Fibroblast of lung (primary cell): ENCODE data around the gene PSME4. TPM values are rescaled to one million over a fixed set of nuclear protein-coding genes. Genes with fewer than 3 reads are reported as not detected.
"Not testable (repeated sequence)": the region's sequence is repeated elsewhere in the genome, so short reads cannot be mapped to it uniquely, and the experiment has no call there.

Experiments used
- DNase-seq, 2 donors: peaks; one replicate each; pipeline versions ENCODE4 v3.0.0 to v3.0.0-alpha.2; 2010; ENCODE audit warnings: low read depth in 2 of 2
- H2AFZ ChIP-seq: 2 replicates; pipeline ENCODE4 v1.5.1; 2012; ENCODE audit warnings: low read length, control low read depth, inconsistent platforms
- H3K27ac ChIP-seq: 2 replicates; pipeline ENCODE4 v1.5.1; 2011; ENCODE audit warnings: low read length, control low read depth; ENCODE audit not compliant: insufficient read depth
- H3K27me3 ChIP-seq: 2 replicates; pipeline ENCODE4 v1.5.1; 2011; ENCODE audit warnings: mild to moderate bottlenecking, low read length; ENCODE audit not compliant: control insufficient read depth, insufficient read depth
- H3K36me3 ChIP-seq: 2 replicates; pipeline ENCODE4 v1.5.1; 2011; ENCODE audit warnings: low read length; ENCODE audit not compliant: control insufficient read depth, insufficient read depth
- H3K4me1 ChIP-seq: 2 replicates; pipeline ENCODE4 v1.5.1; 2011; ENCODE audit warnings: low read length; ENCODE audit not compliant: control insufficient read depth, insufficient read depth; ENCODE audit errors: extremely low read depth
- H3K4me2 ChIP-seq: 2 replicates; pipeline ENCODE4 v1.5.1; 2011; ENCODE audit warnings: low read length, control low read depth; ENCODE audit not compliant: insufficient read depth; ENCODE audit errors: extremely low read depth
- H3K4me3 ChIP-seq, 4 experiments: fragments of 200-600 bp in 1 of 4; sonication (generic) in 1 of 4; replicated peaks in 1 of 4; 2 replicates each; pipeline ENCODE4 v1.5.1; 2011 to 2016; ENCODE audit warnings: low read length in 4 of 4, low read depth in 3 of 4, mild to moderate bottlenecking in 3 of 4, control low read depth in 2 of 4, inconsistent platforms in 1 of 4, mixed read lengths in 1 of 4; ENCODE audit not compliant: insufficient read depth in 1 of 4; ENCODE audit errors: control extremely low read depth in 1 of 4
- H3K79me2 ChIP-seq: 2 replicates; pipeline ENCODE4 v1.5.1; 2012; ENCODE audit warnings: mild to moderate bottlenecking, low read length, inconsistent platforms; ENCODE audit not compliant: control insufficient read depth, insufficient read depth
- H3K9ac ChIP-seq: 2 replicates; pipeline ENCODE4 v1.5.1; 2011; ENCODE audit warnings: mild to moderate bottlenecking, low read length, control low read depth; ENCODE audit not compliant: insufficient read depth
- H3K9me3 ChIP-seq: 2 replicates; pipeline ENCODE4 v1.5.1; 2012; ENCODE audit warnings: low read depth, low read length; ENCODE audit not compliant: control insufficient read depth, insufficient read depth
- H4K20me1 ChIP-seq: 2 replicates; pipeline ENCODE4 v1.5.1; 2011; ENCODE audit warnings: low read length; ENCODE audit not compliant: control insufficient read depth, insufficient read depth; ENCODE audit errors: extremely low read depth
- CTCF ChIP-seq, 2 donors: IDR thresholded peaks in 1 of 2; conservative IDR thresholded peaks in 1 of 2; 1 replicate in 1 of 2; 2 replicates in 1 of 2; pipeline ENCODE4 v1.5.1; 2011 to 2012; ENCODE audit warnings: low read length in 2 of 2, control low read depth in 1 of 2, inconsistent platforms in 1 of 2, low read depth in 1 of 2, mild to moderate bottlenecking in 1 of 2
- EZH2 ChIP-seq: IDR thresholded peaks from 2 replicates; pipeline ENCODE4 v1.5.1; 2012; ENCODE audit warnings: low read length, control low read depth, mild to moderate bottlenecking; ENCODE audit errors: missing control alignments
- polyA plus RNA-seq, 2 donors: library from polyadenylated mRNA; depleted of rRNA in 1 of 2; stranded (reverse) in 1 of 2; unstranded in 1 of 2; fragments of >200 nt; gene quantifications; 2 replicates each; pipeline ENCODE4 v1.2.1, GENCODE V29; 2011 to 2012; ENCODE audit warnings: missing spikeins in 1 of 2
- total RNA-seq: library from RNA; depleted of rRNA; stranded (reverse); fragments of >200 nt; gene quantifications from 2 replicates; pipeline ENCODE4 v1.2.1, GENCODE V29; 2014

PSME4 gene
- total and polyA plus RNA-seq, 2 donors (not counting 1 experiment from before 2014, with no cell fraction given) = 26.8 to 34.6 TPM

GRCh38 chr2:53840580-53840979, 130.2 kb downstream of the PSME4 start:
- Histone ChIP-seq H3K4me2 (no peak overlapping the region), H3K9ac (no peak overlapping the region), H2AFZ (no peak overlapping the region), H3K9me3 (no peaks in the 10 kb centered on the region), H3K79me2 (no peaks in the 10 kb centered on the region), H3K4me3 (no peak overlapping the region), H3K36me3 (no peaks in the 10 kb centered on the region), H3K27me3 (no peaks in the 10 kb centered on the region), H3K27ac (no peak overlapping the region), H3K4me1 (no peaks in the 10 kb centered on the region), H4K20me1 (no peaks in the 10 kb centered on the region)
- DNase-seq = no peak
- TF ChIP-seq CTCF (conservative IDR thresholded peaks at IDR 0.05 in 1 of 2, IDR thresholded peaks at IDR 0.05 in 1 of 2; ENCODE audit: low read depth in 1 of 2, low read length in 2 of 2) (no peak), EZH2 (no peak)

GRCh38 chr2:53829980-53830290, 140.9 kb downstream of the PSME4 start:
- H3K4me1 ChIP-seq, H2AFZ ChIP-seq, DNase-seq, H4K20me1 ChIP-seq, H3K9ac ChIP-seq, H3K9me3 ChIP-seq, H3K79me2 ChIP-seq, H3K4me3 ChIP-seq, H3K36me3 ChIP-seq, H3K27ac ChIP-seq, H3K4me2 ChIP-seq, H3K27me3 ChIP-seq: not testable (repeated sequence)

- Histone ChIP-seq H3K9ac (no peak overlapping the region), H3K9me3 (no peaks in the 10 kb centered on the region), H3K27me3 (no peaks in the 10 kb centered on the region), H3K27ac (no peak overlapping the region), H3K4me3 (no peak overlapping the region), H3K4me2 (no peak overlapping the region), H3K36me3 (no peaks in the 10 kb centered on the region), H3K4me1 (no peaks in the 10 kb centered on the region), H2AFZ (no peak overlapping the region), H3K79me2 (no peaks in the 10 kb centered on the region), H4K20me1 (no peaks in the 10 kb centered on the region)
- DNase-seq = no peak
- TF ChIP-seq CTCF (conservative IDR thresholded peaks at IDR 0.05 in 1 of 2, IDR thresholded peaks at IDR 0.05 in 1 of 2; ENCODE audit: low read depth in 1 of 2, low read length in 2 of 2) (no peak), EZH2 (no peak)
These were observed 141.4 kb downstream of the PSME4 start for GRCh38 chr2:53829273-53829979.
